HepG2 (cell line): ENCODE measurements around the gene AZI2. TPM values are rescaled to one million over a fixed set of nuclear protein-coding genes. Genes with fewer than 3 reads are reported as not detected.
A peak's percentile ranks its signal among the peaks of the same experiment; 100 is the strongest.

Experiments
- ELF3 ChIP-seq: IDR thresholded peaks from 2 replicates; pipeline ENCODE4 v1.6.1; 2016; ENCODE audit warnings: missing genetic modification reagents, missing compliant biosample characterization
- ELF4 ChIP-seq: sonication (generic); formaldehyde crosslinking; IDR thresholded peaks from 2 replicates; pipeline ENCODE4 v1.5.0; 2020; ENCODE audit warnings: missing genetic modification reagents, mild to moderate bottlenecking, moderate library complexity, borderline replicate concordance
- GATA4 ChIP-seq: sonication (generic); IDR thresholded peaks from 2 replicates; pipeline ENCODE4 v1.6.1; 2016; ENCODE audit warnings: antibody characterized with exemption, low read depth, borderline replicate concordance
- ISL2 ChIP-seq: sonication (generic); formaldehyde crosslinking; IDR thresholded peaks from 2 replicates; pipeline ENCODE4 v1.5.0; 2020; ENCODE audit warnings: missing genetic modification reagents
- MYPOP ChIP-seq: sonication (generic); formaldehyde crosslinking; IDR thresholded peaks from 2 replicates; pipeline ENCODE4 v1.8.1; 2023; ENCODE audit warnings: mild to moderate bottlenecking, moderate library complexity, missing genetic modification reagents
- POGZ ChIP-seq: sonication (generic); formaldehyde crosslinking; IDR thresholded peaks from 2 replicates; pipeline ENCODE4 v1.4.0; 2020; ENCODE audit warnings: mild to moderate bottlenecking, missing genetic modification reagents
- REPIN1 ChIP-seq: sonication (generic); formaldehyde crosslinking; IDR thresholded peaks from 2 replicates; pipeline ENCODE4 v1.8.0; 2022; ENCODE audit warnings: missing genetic modification reagents, low read depth, mild to moderate bottlenecking, borderline replicate concordance
- REXO4 ChIP-seq: sonication (generic); formaldehyde crosslinking; IDR thresholded peaks from 2 replicates; pipeline ENCODE4 v1.8.0; 2022; ENCODE audit warnings: missing genetic modification reagents, mild to moderate bottlenecking, borderline replicate concordance
- SCMH1 ChIP-seq: sonication (generic); formaldehyde crosslinking; IDR thresholded peaks from 2 replicates; pipeline ENCODE4 v1.9.0; 2021; ENCODE audit warnings: missing genetic modification reagents, mild to moderate bottlenecking, borderline replicate concordance
- SMAD9 ChIP-seq: sonication (generic); formaldehyde crosslinking; IDR thresholded peaks from 2 replicates; pipeline ENCODE4 v1.5.1; 2020; ENCODE audit warnings: mild to moderate bottlenecking, missing genetic modification reagents
- SOX5 ChIP-seq: IDR thresholded peaks from 2 replicates; pipeline ENCODE4 v1.6.1; 2016; ENCODE audit warnings: borderline replicate concordance
- TFDP2 ChIP-seq: sonication (generic); formaldehyde crosslinking; IDR thresholded peaks from 2 replicates; pipeline ENCODE4 v1.4.0; 2020; ENCODE audit warnings: missing genetic modification reagents
- YEATS2 ChIP-seq: sonication (generic); formaldehyde crosslinking; IDR thresholded peaks from 2 replicates; pipeline ENCODE4 v1.4.0; 2020; ENCODE audit warnings: missing genetic modification reagents, borderline replicate concordance
- ZNF281 ChIP-seq: sonication (generic); formaldehyde crosslinking; IDR thresholded peaks from 2 replicates; pipeline ENCODE4 v1.4.0; 2020; ENCODE audit warnings: missing genetic modification reagents, borderline replicate concordance
- ZNF331 ChIP-seq: sonication (generic); formaldehyde crosslinking; IDR thresholded peaks from 2 replicates; pipeline ENCODE4 v1.4.0; 2020; ENCODE audit warnings: missing genetic modification reagents
- ZNF512B ChIP-seq: sonication (generic); formaldehyde crosslinking; IDR thresholded peaks from 2 replicates; pipeline ENCODE4 v1.5.1; 2020; ENCODE audit warnings: missing genetic modification reagents, mild to moderate bottlenecking, borderline replicate concordance
- ZNF770 ChIP-seq: sonication (generic); formaldehyde crosslinking; IDR thresholded peaks from 2 replicates; pipeline ENCODE4 v1.5.0; 2020; ENCODE audit warnings: mild to moderate bottlenecking, missing genetic modification reagents
- polyA plus RNA-seq, 8 experiments: library from polyadenylated mRNA; depleted of rRNA in 3 of 8; stranded (reverse) in 7 of 8; unstranded in 1 of 8; fragments of >200 nt; fragmentation: Illumina TruSeq in 4 of 8; extraction: Trizol in 4 of 8; gene quantifications; 2 replicates each; pipeline versions ENCODE4 v1.2.1 to v1.2.3, GENCODE V29; 2011 to 2016; ENCODE audit warnings: low read depth in 4 of 8, missing spikeins in 1 of 8, mixed read lengths in 1 of 8; ENCODE audit not compliant: insufficient read depth in 1 of 8
- total RNA-seq, 5 experiments: library from RNA; depleted of rRNA; stranded (reverse); fragments of >200 nt; fragmentation: Illumina TruSeq; extraction: Trizol; gene quantifications; 2 replicates each; pipeline ENCODE4 v1.2.3, GENCODE V29; 2016; ENCODE audit warnings: low read depth in 1 of 5

The AZI2 gene
- total and polyA plus RNA-seq, 2 of the 13 experiments (the other 11 are each of a cell fraction or from before 2014, with no cell fraction given) = 43.7 to 49.8 TPM

- TF ChIP-seq ZNF770 (CRISPR knock-in tag) (no peak), REXO4 (CRISPR knock-in tag) (no peak), SMAD9 (CRISPR knock-in tag) (no peak), TFDP2 (no peak), ZNF281 (CRISPR knock-in tag) (no peak), ELF4 (CRISPR knock-in tag) (no peak), SOX5 (peak; percentile 63; the same call in 1 of the 2 replicates), ZNF331 (0 out of 2 replicates have a peak, but pooled peaks have one; percentile 25), ZNF512B (no peak), SCMH1 (CRISPR knock-in tag) (no peak), MYPOP (CRISPR knock-in tag) (no peak), ELF3 (CRISPR knock-in tag) (0 out of 2 replicates have a peak, but pooled peaks have one; percentile 19), ISL2 (CRISPR knock-in tag) (peak; percentile 83), POGZ (CRISPR knock-in tag) (peak; percentile 80), REPIN1 (no peak), YEATS2 (CRISPR knock-in tag) (no peak), GATA4 (no peak; the same call in 1 of the 2 replicates)
Observed at GRCh38 chr3:28320981-28321380, 27.6 kb downstream of the AZI2 start (continued).
